Activated T-cell treated with anti-CD3 and anti-CD28 coated beads, Interleukin-2, amount 50 U/mL, for 4 hours (primary cell): Measurements from ENCODE around the gene OSM. TPM values are rescaled to one million over a fixed set of nuclear protein-coding genes. Genes with fewer than 3 reads are reported as not detected.
"Not testable (repeated sequence)": the region's sequence is repeated elsewhere in the genome, so short reads cannot be mapped to it uniquely, and the experiment has no call there.

ENCODE experiments used
- ATAC-seq, 2 donors: fragments of 200-7000 bp; cut with Tn5 transposase; one replicate each; pipeline ENCODE4 v1.10.0; 2021
- DNase-seq: peaks from one replicate; pipeline ENCODE4 v3.0.0-alpha.2; 2020
- H3K27me3 Mint-ChIP-seq: one replicate; pipeline ENCODE4 v1.8.0; 2021; ENCODE audit warnings: low read depth, mixed read lengths
- H3K36me3 Mint-ChIP-seq: one replicate; pipeline ENCODE4 v1.8.0; 2022; ENCODE audit warnings: mixed read lengths; ENCODE audit not compliant: insufficient read depth
- H3K4me1 Mint-ChIP-seq: one replicate; pipeline ENCODE4 v1.8.0; 2021; ENCODE audit warnings: low read depth, mixed read lengths
- H3K4me3 Mint-ChIP-seq: one replicate; pipeline ENCODE4 v1.8.0; 2021; ENCODE audit warnings: mild to moderate bottlenecking, moderate library complexity, mixed read lengths
- H3K9me3 Mint-ChIP-seq: one replicate; pipeline ENCODE4 v1.8.0; 2021; ENCODE audit warnings: mixed read lengths
- total RNA-seq, 3 donors: library from RNA; stranded (reverse); gene quantifications; one replicate each; pipeline ENCODE4 v1.2.1, GENCODE V29; 2021

Gene OSM
- total RNA-seq, 3 donors from 2014 or later, result 18.4 to 30.7 (median 22.2) TPM

GRCh38 chr22:30217698-30218560 is 48.7 kb downstream of the OSM start:
- Mint-ChIP-seq H3K27me3 (no peaks in the 10 kb centered on the region), H3K4me1 (peaks cover 56% of the 10 kb centered on the region), H3K4me3 (no peak overlapping the region), H3K36me3 (no peaks in the 10 kb centered on the region), H3K9me3 (no peaks in the 10 kb centered on the region)
- DNase-seq, result no peak
- no peak for ATAC-seq

GRCh38 chr22:30216710-30217109 is 49.9 kb downstream of the OSM start:
- H3K4me3 Mint-ChIP-seq, result no peak overlapping the region
- ATAC-seq (no peak), DNase-seq (no peak)
- no peaks in the 10 kb centered on the region for H3K27me3 Mint-ChIP-seq
- H3K9me3 Mint-ChIP-seq, result no peaks in the 10 kb centered on the region
- no peaks in the 10 kb centered on the region for H3K36me3 Mint-ChIP-seq
- peaks cover 49% of the 10 kb centered on the region for H3K4me1 Mint-ChIP-seq

GRCh38 chr22:30216272-30216671 is 50.4 kb downstream of the OSM start:
- DNase-seq, H3K36me3 Mint-ChIP-seq, ATAC-seq, H3K27me3 Mint-ChIP-seq, H3K9me3 Mint-ChIP-seq, H3K4me3 Mint-ChIP-seq: not testable (repeated sequence)
- H3K4me1 Mint-ChIP-seq, result peaks cover 45% of the 10 kb centered on the region

GRCh38 chr22:30214703-30215407 is 51.8 kb downstream of the OSM start:
- DNase-seq (no peak), ATAC-seq (no peak)
- H3K9me3 Mint-ChIP-seq, result no peaks in the 10 kb centered on the region
- no peak overlapping the region for H3K4me3 Mint-ChIP-seq
- H3K27me3 Mint-ChIP-seq, result peaks cover 2% of the 10 kb centered on the region
- H3K36me3 Mint-ChIP-seq, result no peaks in the 10 kb centered on the region
- H3K4me1 Mint-ChIP-seq, result peaks cover 30% of the 10 kb centered on the region

GRCh38 chr22:30212996-30213441 is 53.6 kb downstream of the OSM start:
- no peak overlapping the region for H3K4me3 Mint-ChIP-seq
- H3K9me3 Mint-ChIP-seq, result no peaks in the 10 kb centered on the region
- no peak for DNase-seq
- peaks cover 2% of the 10 kb centered on the region for H3K27me3 Mint-ChIP-seq
- ATAC-seq, result no peak
- peaks cover 22% of the 10 kb centered on the region for H3K4me1 Mint-ChIP-seq
- no peaks in the 10 kb centered on the region for H3K36me3 Mint-ChIP-seq

Other genes starting within 250 kb of the OSM start
- not detected for gene HORMAD2, start 186.4 kb downstream of the OSM start, total RNA-seq
- 100 to 1,000 TPM; 226 to 440 (median 307) TPM for gene LIF, start 20.1 kb downstream of the OSM start, total RNA-seq
- gene CASTOR1, start 22.7 kb upstream of the OSM start, total RNA-seq, result 1 to 10 TPM; 1.1 to 2.9 (median 2.4) TPM
- 10 to 100 TPM; 12.6 to 16.4 (median 14.0) TPM for gene TBC1D10A, start 60.1 kb upstream of the OSM start, total RNA-seq
- 100 to 1,000 TPM; 315 to 335 (median 324) TPM for gene SF3A1, start 90.0 kb upstream of the OSM start, total RNA-seq
- 1 to 10 TPM; 2.3 to 3.0 (median 2.6) TPM for gene CCDC157, start 90.2 kb upstream of the OSM start, total RNA-seq
- 1 to 10 TPM; 3.9 to 5.1 (median 4.4) TPM for gene RNF215, start 120.6 kb upstream of the OSM start, total RNA-seq
- 10 to 100 TPM; 10.4 to 13.2 (median 12.5) TPM for gene SEC14L2, start 130.2 kb upstream of the OSM start, total RNA-seq
- 100 to 1,000 TPM in 1 of 3 donors, 10 to 100 TPM in 2; 97.0 to 113 (median 99.9) TPM for gene MTFP1, start 158.9 kb upstream of the OSM start, total RNA-seq
- not detected for gene SEC14L3, start 205.2 kb upstream of the OSM start, total RNA-seq
- gene SEC14L4, start 238.8 kb upstream of the OSM start, total RNA-seq, result under 1 TPM in 1 of 3 donors, not detected in 2; 0.16 TPM